C4-2B (cell line): Measurements from ENCODE around the gene NLGN1.

Experiments
- H3K27ac ChIP-seq: fragments of 450-650 bp; 2 replicates; pipeline ENCODE4 v1.5.1; 2017
- ZFX ChIP-seq: fragments of 450-650 bp; IDR thresholded peaks from 2 replicates; pipeline ENCODE4 v1.6.1; 2017
- TF ChIP-seq, protein P1 (sequence below): fragments of 450-650 bp; conservative IDR thresholded peaks from 2 replicates; pipeline ENCODE4 v1.5.1; 2017; ENCODE audit warnings: mild to moderate bottlenecking

Gene NLGN1

DNA sequence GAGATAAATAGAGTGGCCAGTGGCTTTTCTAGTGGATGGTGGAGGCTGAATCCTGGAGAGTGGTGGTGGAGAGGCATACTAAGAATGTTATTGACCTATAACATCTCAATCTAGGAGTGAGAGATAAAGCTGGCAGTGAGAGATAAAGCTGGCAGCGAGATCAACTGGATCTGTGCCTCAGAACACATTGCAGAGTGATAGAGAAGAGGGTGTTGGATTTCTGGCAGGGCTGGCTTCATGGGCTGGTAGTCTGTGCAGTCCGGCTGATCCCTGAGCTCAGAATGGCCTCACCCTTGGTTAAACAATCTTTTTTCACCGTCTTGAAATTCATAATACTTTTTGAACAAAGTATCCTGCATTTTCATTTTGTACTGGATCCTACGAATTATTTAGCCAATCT lies 221.2 kb downstream of the NLGN1 start:
- no peak overlapping the region for H3K27ac ChIP-seq
- TF ChIP-seq, protein P1, sequence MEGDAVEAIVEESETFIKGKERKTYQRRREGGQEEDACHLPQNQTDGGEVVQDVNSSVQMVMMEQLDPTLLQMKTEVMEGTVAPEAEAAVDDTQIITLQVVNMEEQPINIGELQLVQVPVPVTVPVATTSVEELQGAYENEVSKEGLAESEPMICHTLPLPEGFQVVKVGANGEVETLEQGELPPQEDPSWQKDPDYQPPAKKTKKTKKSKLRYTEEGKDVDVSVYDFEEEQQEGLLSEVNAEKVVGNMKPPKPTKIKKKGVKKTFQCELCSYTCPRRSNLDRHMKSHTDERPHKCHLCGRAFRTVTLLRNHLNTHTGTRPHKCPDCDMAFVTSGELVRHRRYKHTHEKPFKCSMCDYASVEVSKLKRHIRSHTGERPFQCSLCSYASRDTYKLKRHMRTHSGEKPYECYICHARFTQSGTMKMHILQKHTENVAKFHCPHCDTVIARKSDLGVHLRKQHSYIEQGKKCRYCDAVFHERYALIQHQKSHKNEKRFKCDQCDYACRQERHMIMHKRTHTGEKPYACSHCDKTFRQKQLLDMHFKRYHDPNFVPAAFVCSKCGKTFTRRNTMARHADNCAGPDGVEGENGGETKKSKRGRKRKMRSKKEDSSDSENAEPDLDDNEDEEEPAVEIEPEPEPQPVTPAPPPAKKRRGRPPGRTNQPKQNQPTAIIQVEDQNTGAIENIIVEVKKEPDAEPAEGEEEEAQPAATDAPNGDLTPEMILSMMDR: no peak
- no peak for TF ChIP-seq ZFX

DNA sequence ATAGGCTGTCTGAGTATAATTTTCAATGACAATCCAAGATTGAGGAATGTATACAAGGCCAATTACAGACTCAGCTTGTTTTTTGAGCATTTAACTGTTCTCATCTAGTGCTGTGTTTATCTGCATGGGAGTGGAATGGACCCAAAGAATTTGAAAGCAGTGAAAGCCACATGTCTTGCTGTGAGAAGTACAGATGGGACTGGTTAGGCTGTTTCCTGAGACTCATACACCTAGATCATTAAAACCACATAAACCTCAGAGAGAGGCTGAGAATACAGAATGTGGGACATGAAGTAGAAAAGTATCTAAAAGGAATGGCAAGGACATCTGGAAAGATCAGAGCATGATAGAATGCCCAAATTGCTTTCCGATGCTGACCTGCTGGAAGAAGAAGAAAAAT lies 224.6 kb downstream of the NLGN1 start:
- no peak for TF ChIP-seq ZFX
- TF ChIP-seq, protein P1: no peak

DNA sequence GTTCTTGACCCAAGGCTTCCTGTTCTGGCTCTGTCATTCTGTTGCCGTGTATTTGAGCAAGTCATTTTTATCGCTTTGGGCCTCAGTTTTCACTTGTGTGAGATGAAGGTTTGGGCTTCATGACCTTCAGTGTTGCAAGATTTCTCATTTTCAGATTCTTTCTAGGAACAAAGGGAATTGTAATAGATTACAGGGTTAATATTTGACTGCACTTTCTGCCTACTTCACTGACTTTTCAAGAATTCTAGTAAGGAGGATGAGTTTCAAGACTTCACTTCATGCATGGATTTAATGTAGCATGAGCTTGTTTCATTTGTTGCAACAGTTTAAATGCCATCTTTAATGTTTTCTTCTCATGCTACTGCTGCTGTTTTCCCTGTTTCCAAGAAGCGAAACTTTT lies 226.5 kb downstream of the NLGN1 start:
- H3K27ac ChIP-seq: no peak overlapping the region
- no peak for TF ChIP-seq ZFX
- TF ChIP-seq, protein P1: no peak

More for the DNA sequence above, 224.6 kb downstream of the NLGN1 start:
- no peak overlapping the region for H3K27ac ChIP-seq

DNA sequence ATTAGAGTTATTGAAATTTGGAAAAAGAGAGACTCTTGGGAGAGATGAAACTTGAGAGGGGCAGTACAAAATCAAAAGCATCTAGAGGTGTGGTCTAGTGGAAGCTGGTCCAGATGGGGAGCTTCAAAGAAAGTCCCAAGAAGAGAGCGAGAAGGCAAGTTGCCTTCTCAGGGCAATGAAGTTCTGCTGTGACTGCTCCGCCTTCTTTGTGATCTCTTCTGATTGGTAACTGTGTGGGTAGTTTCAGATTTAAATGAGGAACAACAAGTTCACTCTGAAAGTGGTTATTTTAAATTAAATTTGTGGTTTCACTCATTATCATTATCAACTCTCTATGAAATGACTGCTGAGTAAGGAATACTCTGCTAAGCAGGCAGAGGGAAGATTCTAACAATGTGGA lies 233.3 kb downstream of the NLGN1 start:
- no peak overlapping the region for H3K27ac ChIP-seq
- TF ChIP-seq ZFX: no peak
- TF ChIP-seq, protein P1: no peak

DNA sequence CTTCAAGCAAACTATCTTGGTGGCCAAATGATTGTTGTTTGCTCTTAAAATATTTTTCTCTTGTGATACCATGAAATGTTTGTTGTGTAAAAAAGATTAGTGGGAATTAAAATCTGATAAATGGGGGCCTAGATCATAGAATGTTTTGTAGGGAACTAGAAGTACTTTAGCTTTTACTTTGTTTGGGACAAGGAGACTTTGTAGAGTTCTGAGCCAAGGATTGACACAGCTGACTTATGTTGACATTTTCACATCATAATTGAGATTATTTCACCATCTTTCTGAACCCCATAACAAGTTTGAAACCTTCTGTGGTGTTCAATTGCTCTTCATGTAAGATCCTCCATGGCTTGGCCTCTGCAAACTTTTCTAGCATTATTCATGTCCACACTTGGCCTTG lies 235.4 kb downstream of the NLGN1 start:
- no peak overlapping the region for H3K27ac ChIP-seq
- TF ChIP-seq, protein P1: no peak
- no peak for TF ChIP-seq ZFX

DNA sequence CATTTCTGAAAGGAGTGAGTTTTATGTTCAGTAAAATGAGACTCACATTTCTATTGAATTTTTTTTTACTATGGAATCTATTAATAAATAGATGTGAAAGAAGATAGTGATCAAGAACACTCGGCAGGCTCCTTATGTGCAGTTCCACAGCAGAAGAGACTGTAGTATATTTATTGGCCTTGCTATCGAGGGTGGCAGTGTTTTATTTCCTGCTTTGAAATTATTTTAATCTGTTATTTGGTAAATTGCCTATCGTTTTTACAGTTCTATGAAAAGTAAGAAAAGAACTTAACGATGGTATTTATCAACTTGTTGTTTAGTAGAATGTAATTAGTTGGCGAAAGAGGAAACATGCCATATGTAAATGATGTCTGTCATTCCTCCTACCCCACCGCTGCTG lies 238.3 kb downstream of the NLGN1 start:
- TF ChIP-seq, protein P1: peak; percentile 76
- TF ChIP-seq ZFX: no peak

DNA sequence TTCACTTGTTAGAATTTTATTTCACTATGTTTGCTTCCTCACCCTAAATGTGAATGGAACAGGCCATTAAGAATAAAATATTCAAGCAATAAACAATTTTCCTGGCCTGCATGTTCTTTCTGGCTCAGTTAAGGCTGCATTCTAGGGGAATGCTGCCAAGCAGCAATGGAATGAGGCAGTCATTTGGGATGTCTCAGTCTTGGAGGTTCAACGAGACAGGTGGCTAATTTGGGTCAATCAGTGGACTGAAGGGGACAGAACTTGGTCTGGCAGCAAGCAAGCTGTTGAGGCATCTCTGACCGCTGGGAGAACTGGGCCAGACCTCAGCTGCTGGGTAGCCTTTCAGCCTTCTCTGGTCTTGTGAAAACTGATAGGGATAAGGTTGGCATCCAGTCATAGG lies 241.6 kb downstream of the NLGN1 start:
- no peak for TF ChIP-seq ZFX
- TF ChIP-seq, protein P1: no peak
- H3K27ac ChIP-seq: no peak overlapping the region

More for the DNA sequence above, 238.3 kb downstream of the NLGN1 start:
- no peak overlapping the region for H3K27ac ChIP-seq
